Muscle layer of colon (tissue), 2 donors: Measurements from ENCODE around the gene FMN1.
"Not testable (repeated sequence)": the region's sequence is repeated elsewhere in the genome, so short reads cannot be mapped to it uniquely, and the experiment has no call there.

Source experiments
- H3K27ac ChIP-seq: one replicate; pipeline ENCODE4 v1.7.0; 2013; ENCODE audit warnings: low read depth, mild to moderate bottlenecking, low read length, moderate library complexity
- H3K27me3 ChIP-seq, 2 donors: one replicate each; pipeline ENCODE4 v1.7.0; 2013; ENCODE audit warnings: low read length in 2 of 2, mild to moderate bottlenecking in 2 of 2; ENCODE audit not compliant: insufficient read depth in 2 of 2, control insufficient read depth in 1 of 2
- H3K36me3 ChIP-seq: one replicate; pipeline ENCODE4 v1.7.0; 2013; ENCODE audit warnings: mild to moderate bottlenecking, low read length; ENCODE audit not compliant: insufficient read depth
- H3K4me1 ChIP-seq: one replicate; pipeline ENCODE4 v1.7.0; 2013; ENCODE audit warnings: mild to moderate bottlenecking, low read length; ENCODE audit not compliant: insufficient read depth
- H3K4me3 ChIP-seq, 2 donors: one replicate each; pipeline ENCODE4 v1.7.0; 2013; ENCODE audit warnings: low read length in 2 of 2, low read depth in 1 of 2, mild to moderate bottlenecking in 1 of 2, moderate library complexity in 1 of 2
- H3K9ac ChIP-seq: one replicate; pipeline ENCODE4 v1.7.0; 2013; ENCODE audit warnings: low read length
- H3K9me3 ChIP-seq: one replicate; pipeline ENCODE4 v1.7.0; 2013; ENCODE audit warnings: mild to moderate bottlenecking, low read length
- donor health status: abdominal sarcoma.
- donor health status: Adenocarcinoma of cecum.

The FMN1 gene

GRCh38 chr15:32952901-32953532, 241.5 kb downstream of the FMN1 start:
- H3K9me3 ChIP-seq, result no peaks in the 10 kb centered on the region
- no peaks in the 10 kb centered on the region for H3K4me1 ChIP-seq
- H3K27me3 ChIP-seq, result no peaks in the 10 kb centered on the region
- H3K27ac ChIP-seq, result no peak overlapping the region
- H3K4me3 ChIP-seq, result no peak overlapping the region
- H3K9ac ChIP-seq, result no peak overlapping the region
- H3K36me3 ChIP-seq, result no peaks in the 10 kb centered on the region

- H3K27ac ChIP-seq, result no peak overlapping the region
- H3K36me3 ChIP-seq, result no peaks in the 10 kb centered on the region
- H3K27me3 ChIP-seq, result no peaks in the 10 kb centered on the region
- no peak overlapping the region for H3K4me3 ChIP-seq
- H3K9me3 ChIP-seq, result no peaks in the 10 kb centered on the region
- H3K4me1 ChIP-seq, result no peaks in the 10 kb centered on the region
- H3K9ac ChIP-seq, result no peak overlapping the region
These were observed 242.6 kb downstream of the FMN1 start for GRCh38 chr15:32951736-32952464.

GRCh38 chr15:32950051-32950450, 244.5 kb downstream of the FMN1 start:
- not testable (repeated sequence) for H3K27ac ChIP-seq, H3K4me1 ChIP-seq, H3K9me3 ChIP-seq, H3K4me3 ChIP-seq, H3K36me3 ChIP-seq, H3K9ac ChIP-seq, H3K27me3 ChIP-seq

GRCh38 chr15:32946210-32946609, 248.3 kb downstream of the FMN1 start:
- no peak overlapping the region for H3K4me3 ChIP-seq
- no peaks in the 10 kb centered on the region for H3K27me3 ChIP-seq
- H3K36me3 ChIP-seq, result no peaks in the 10 kb centered on the region
- peaks cover 7% of the 10 kb centered on the region for H3K4me1 ChIP-seq
- no peak overlapping the region for H3K9ac ChIP-seq
- no peak overlapping the region for H3K27ac ChIP-seq
- no peaks in the 10 kb centered on the region for H3K9me3 ChIP-seq

GRCh38 chr15:32944431-32944830, 250.1 kb downstream of the FMN1 start:
- Histone ChIP-seq H3K4me3 (no peak overlapping the region), H3K36me3 (no peaks in the 10 kb centered on the region), H3K27ac (no peak overlapping the region), H3K4me1 (peaks cover 7% of the 10 kb centered on the region), H3K9ac (no peak overlapping the region), H3K27me3 (no peaks in the 10 kb centered on the region), H3K9me3 (no peaks in the 10 kb centered on the region)

GRCh38 chr15:32943711-32944110, 250.8 kb downstream of the FMN1 start:
- no peaks in the 10 kb centered on the region for H3K9me3 ChIP-seq
- H3K36me3 ChIP-seq, result no peaks in the 10 kb centered on the region
- no peak overlapping the region for H3K27ac ChIP-seq
- H3K4me1 ChIP-seq, result peaks cover 7% of the 10 kb centered on the region
- no peak overlapping the region for H3K9ac ChIP-seq
- H3K4me3 ChIP-seq, result no peak overlapping the region
- H3K27me3 ChIP-seq, result no peaks in the 10 kb centered on the region

GRCh38 chr15:32942401-32942841, 252.1 kb downstream of the FMN1 start:
- Histone ChIP-seq H3K27me3 (no peaks in the 10 kb centered on the region), H3K36me3 (no peaks in the 10 kb centered on the region), H3K27ac (no peak overlapping the region), H3K9me3 (no peaks in the 10 kb centered on the region), H3K9ac (no peak overlapping the region), H3K4me3 (no peak overlapping the region), H3K4me1 (peaks cover 7% of the 10 kb centered on the region)

- no peaks in the 10 kb centered on the region for H3K27me3 ChIP-seq
- H3K36me3 ChIP-seq, result no peaks in the 10 kb centered on the region
- H3K27ac ChIP-seq, result no peak overlapping the region
- H3K9ac ChIP-seq, result no peak overlapping the region
- H3K4me3 ChIP-seq, result no peak overlapping the region
- H3K4me1 ChIP-seq, result peaks cover 7% of the 10 kb centered on the region
- no peaks in the 10 kb centered on the region for H3K9me3 ChIP-seq
These were observed 252.7 kb downstream of the FMN1 start for GRCh38 chr15:32941823-32942222.

GRCh38 chr15:32936976-32937375, 257.5 kb downstream of the FMN1 start:
- H3K27ac ChIP-seq, result no peak overlapping the region
- no peaks in the 10 kb centered on the region for H3K9me3 ChIP-seq
- H3K9ac ChIP-seq, result no peak overlapping the region
- H3K4me3 ChIP-seq, result no peak overlapping the region
- H3K36me3 ChIP-seq, result no peaks in the 10 kb centered on the region
- H3K27me3 ChIP-seq, result no peaks in the 10 kb centered on the region
- no peaks in the 10 kb centered on the region for H3K4me1 ChIP-seq

GRCh38 chr15:32936283-32936918, 258.1 kb downstream of the FMN1 start:
- Histone ChIP-seq H3K36me3 (no peaks in the 10 kb centered on the region), H3K27me3 (no peaks in the 10 kb centered on the region), H3K4me1 (no peaks in the 10 kb centered on the region), H3K4me3 (no peak overlapping the region), H3K27ac (no peak overlapping the region), H3K9me3 (no peaks in the 10 kb centered on the region), H3K9ac (no peak overlapping the region)

- Histone ChIP-seq H3K4me3 (no peak overlapping the region), H3K9ac (no peak overlapping the region), H3K27me3 (no peaks in the 10 kb centered on the region), H3K4me1 (no peaks in the 10 kb centered on the region), H3K36me3 (no peaks in the 10 kb centered on the region), H3K27ac (no peak overlapping the region), H3K9me3 (no peaks in the 10 kb centered on the region)
These were observed 259.4 kb downstream of the FMN1 start for GRCh38 chr15:32935139-32935538.
